B cell (primary cell): Measurements from ENCODE around the gene CREB3L4.

Experiments
- CTCF ChIP-seq: fragments of 200-600 bp; IDR thresholded peaks from one replicate; pipeline ENCODE4 v1.8.0; 2022; ENCODE audit warnings: antibody characterized with exemption, mild to moderate bottlenecking
- EZH2 ChIP-seq: IDR thresholded peaks from 2 replicates; pipeline ENCODE4 v1.6.1; 2012; ENCODE audit warnings: borderline replicate concordance, low read depth, mild to moderate bottlenecking, moderate library complexity, low read length; ENCODE audit not compliant: insufficient read depth, poor library complexity, severe bottlenecking

- no peak for TF ChIP-seq CTCF
- TF ChIP-seq EZH2 = no peak
Observed at GRCh38 chr1:153970346-153970745, 2.6 kb downstream of the CREB3L4 start.
